ENCODE data around the gene TAF15. TPM values are rescaled to one million over a fixed set of nuclear protein-coding genes. Genes with fewer than 3 reads are reported as not detected.

Gene TAF15
- total and polyA plus RNA-seq, 2 donors (not counting 1 experiment from before 2014, with no cell fraction given) = 51.0 to 246 TPM

DNA sequence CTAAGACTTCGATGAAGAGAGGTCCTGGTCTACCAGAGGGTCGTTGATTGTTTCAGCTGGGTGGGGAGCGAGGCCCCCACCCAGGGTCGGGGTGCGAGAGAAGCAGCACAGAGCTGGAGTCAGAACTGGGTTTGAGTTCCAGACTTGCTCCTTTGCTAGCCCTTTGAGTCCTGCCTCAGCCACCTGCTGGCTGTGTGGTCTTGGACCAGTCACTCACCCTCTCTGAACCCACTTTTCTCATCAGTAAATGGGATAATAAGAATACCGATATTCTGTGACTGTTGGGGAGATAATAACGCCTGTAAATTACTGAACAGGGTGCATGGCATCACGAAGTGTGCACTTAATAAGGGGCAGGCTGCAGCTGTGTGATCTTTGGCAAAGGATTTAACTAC is 13.4 kb upstream of the TAF15 start:
- CTCF ChIA-PET = interaction anchor here (0.8 to 7.0 kb wide), 4 partner anchors 8 to 31 kb away, joined by 3 to 62 read pairs (median 4); no protein-coding TSS in a partner anchor
- Mint-ChIP-seq H3K27me3 (peaks cover 41% of the 10 kb centered on the region), H3K27ac (no peak overlapping the region), H3K4me3 (peak overlapping the region; percentile 86), H3K9me3 (ENCODE audit: insufficient read depth) (no peaks in the 10 kb centered on the region), H3K4me1 (peaks cover 22% of the 10 kb centered on the region)
- no peaks in the 10 kb centered on the region for H3K9me3 ChIP-seq (ENCODE audit: control extremely low read depth in 1 of 3, control insufficient read depth in 2 of 3, insufficient read depth in 1 of 3, low read length in 2 of 3)
- no peaks in the 10 kb centered on the region for H3K79me2 ChIP-seq (ENCODE audit: control insufficient read depth, insufficient read depth, low read length)
- H3K36me3 ChIP-seq (replicated peaks in 1 of 2; ENCODE audit: control extremely low read depth in 1 of 2, control insufficient read depth in 1 of 2, extremely low read depth in 1 of 2, insufficient read depth in 2 of 2, low read length in 1 of 2) = no peaks in the 10 kb centered on the region
- peaks cover 0 to 69% (median 31%) of the 10 kb centered on the region in 4 experiments for H3K27me3 ChIP-seq (replicated peaks in 1 of 4; ENCODE audit: control extremely low read depth in 1 of 4, control insufficient read depth in 3 of 4, insufficient read depth in 4 of 4, low read length in 3 of 4)
- intact Hi-C loops (cut with micrococcal nuclease) = no loop called here
- 40% methylated on average over 8 of the region's 8 CpGs for WGBS (ENCODE audit: insufficient coverage)
- no peaks in the 10 kb centered on the region for H4K20me1 ChIP-seq (ENCODE audit: control insufficient read depth, insufficient read depth, low read length, poor library complexity, severe bottlenecking)
- peak overlapping the region; percentile 62 for H3K9ac ChIP-seq (ENCODE audit: low read length)
- POLR2A ChIA-PET = interaction anchor here (0.6 to 2.8 kb wide), 3 partner anchors 9 to 76 kb away, joined by 3 to 11 read pairs (median 6); partner anchors contain the start of gene TAF15
- H3K27ac ChIP-seq (ENCODE audit: low read length in 2 of 2) = no peak overlapping the region
- DNase-seq (no peak), ATAC-seq (ENCODE audit: low read depth) (no peak)
- TF ChIP-seq EZH2 (IDR thresholded peaks at IDR 0.05; ENCODE audit: borderline replicate concordance, insufficient read depth, low read depth, low read length, poor library complexity, severe bottlenecking) = no peak
- TF ChIP-seq, protein P1, sequence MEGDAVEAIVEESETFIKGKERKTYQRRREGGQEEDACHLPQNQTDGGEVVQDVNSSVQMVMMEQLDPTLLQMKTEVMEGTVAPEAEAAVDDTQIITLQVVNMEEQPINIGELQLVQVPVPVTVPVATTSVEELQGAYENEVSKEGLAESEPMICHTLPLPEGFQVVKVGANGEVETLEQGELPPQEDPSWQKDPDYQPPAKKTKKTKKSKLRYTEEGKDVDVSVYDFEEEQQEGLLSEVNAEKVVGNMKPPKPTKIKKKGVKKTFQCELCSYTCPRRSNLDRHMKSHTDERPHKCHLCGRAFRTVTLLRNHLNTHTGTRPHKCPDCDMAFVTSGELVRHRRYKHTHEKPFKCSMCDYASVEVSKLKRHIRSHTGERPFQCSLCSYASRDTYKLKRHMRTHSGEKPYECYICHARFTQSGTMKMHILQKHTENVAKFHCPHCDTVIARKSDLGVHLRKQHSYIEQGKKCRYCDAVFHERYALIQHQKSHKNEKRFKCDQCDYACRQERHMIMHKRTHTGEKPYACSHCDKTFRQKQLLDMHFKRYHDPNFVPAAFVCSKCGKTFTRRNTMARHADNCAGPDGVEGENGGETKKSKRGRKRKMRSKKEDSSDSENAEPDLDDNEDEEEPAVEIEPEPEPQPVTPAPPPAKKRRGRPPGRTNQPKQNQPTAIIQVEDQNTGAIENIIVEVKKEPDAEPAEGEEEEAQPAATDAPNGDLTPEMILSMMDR (IDR thresholded peaks at IDR 0.05) = no peak
- peak overlapping the region; percentile 91 for H3K4me2 ChIP-seq (replicated peaks; ENCODE audit: low read depth, low read length, poor library complexity, severe bottlenecking)
- peak overlapping the region in 4 of 5 experiments; percentile 8 to 61 (median 56) for H3K4me3 ChIP-seq (ENCODE audit: control extremely low read depth in 1 of 5, extremely low read depth in 1 of 5, insufficient read depth in 1 of 5, low read depth in 2 of 5, low read length in 4 of 5)
- peak overlapping the region; percentile 67 for H2AFZ ChIP-seq (ENCODE audit: insufficient read depth, low read depth, low read length, poor library complexity, severe bottlenecking)
- H3K4me1 ChIP-seq (ENCODE audit: control insufficient read depth in 2 of 2, insufficient read depth in 2 of 2, low read length in 2 of 2) = peaks cover 17 to 20% of the 10 kb centered on the region in 2 donors

DNA sequence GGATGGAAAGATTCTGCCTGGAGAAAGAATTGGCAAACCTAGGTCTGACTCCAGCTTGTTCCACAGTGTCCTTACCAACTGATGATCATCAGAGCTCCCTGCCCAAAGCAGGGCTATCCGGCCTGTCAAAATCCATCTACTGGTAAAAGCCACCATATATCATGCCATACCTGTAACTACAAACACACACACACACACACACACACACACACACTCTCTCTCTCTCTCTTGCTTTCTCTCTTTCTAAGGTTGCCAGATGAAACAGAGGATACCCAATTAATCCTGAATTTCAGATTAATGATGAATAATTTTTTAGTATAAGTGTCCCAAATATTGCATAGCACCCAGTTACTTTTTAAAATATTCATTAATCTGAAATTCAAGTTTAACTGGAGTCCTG is 12.3 kb upstream of the TAF15 start:
- no peak overlapping the region for H3K27ac Mint-ChIP-seq
- peaks cover 36% of the 10 kb centered on the region for H3K27me3 Mint-ChIP-seq

More for the DNA sequence above, 12.3 kb upstream of the TAF15 start:
- CTCF ChIA-PET = interaction anchor here (1.1 to 7.0 kb wide), 3 partner anchors 12 to 37 kb away, joined by 3 to 62 read pairs (median 9); partner anchors contain the start of gene TAF15
- Histone ChIP-seq H3K27ac (ENCODE audit: low read length in 2 of 2) (no peak overlapping the region), H3K4me2 (replicated peaks; ENCODE audit: low read depth, low read length, poor library complexity, severe bottlenecking) (no peak overlapping the region), H3K9me3 (ENCODE audit: control extremely low read depth in 1 of 3, control insufficient read depth in 2 of 3, insufficient read depth in 1 of 3, low read length in 2 of 3) (no peaks in the 10 kb centered on the region), H3K4me1 (ENCODE audit: control insufficient read depth in 2 of 2, insufficient read depth in 2 of 2, low read length in 2 of 2) (peaks cover 28 to 30% of the 10 kb centered on the region in 2 donors), H2AFZ (ENCODE audit: insufficient read depth, low read depth, low read length, poor library complexity, severe bottlenecking) (no peak overlapping the region), H3K4me3 (ENCODE audit: control extremely low read depth in 1 of 5, extremely low read depth in 1 of 5, insufficient read depth in 1 of 5, low read depth in 2 of 5, low read length in 4 of 5) (no peak overlapping the region), H3K36me3 (replicated peaks in 1 of 2; ENCODE audit: control extremely low read depth in 1 of 2, control insufficient read depth in 1 of 2, extremely low read depth in 1 of 2, insufficient read depth in 2 of 2, low read length in 1 of 2) (no peaks in the 10 kb centered on the region), H3K79me2 (ENCODE audit: control insufficient read depth, insufficient read depth, low read length) (no peaks in the 10 kb centered on the region), H3K27me3 (replicated peaks in 1 of 4; ENCODE audit: control extremely low read depth in 1 of 4, control insufficient read depth in 3 of 4, insufficient read depth in 4 of 4, low read length in 3 of 4) (peaks cover 0 to 61% (median 31%) of the 10 kb centered on the region in 4 experiments), H4K20me1 (ENCODE audit: control insufficient read depth, insufficient read depth, low read length, poor library complexity, severe bottlenecking) (no peaks in the 10 kb centered on the region), H3K9ac (ENCODE audit: low read length) (no peak overlapping the region)
- WGBS (ENCODE audit: insufficient coverage) = 82% methylated on average over 1 of the region's 1 CpG
- POLR2A ChIA-PET = interaction anchor here (0.6 to 2.8 kb wide), 4 partner anchors 12 to 691 kb away, joined by 3 to 6 read pairs (median 4); partner anchors contain the start of gene TAF15
- Mint-ChIP-seq H3K4me1 (peaks cover 32% of the 10 kb centered on the region), H3K4me3 (peak overlapping the region; percentile 7), H3K9me3 (ENCODE audit: insufficient read depth) (no peaks in the 10 kb centered on the region)
- DNase-seq (no peak), ATAC-seq (ENCODE audit: low read depth) (no peak)
- TF ChIP-seq EZH2 (IDR thresholded peaks at IDR 0.05; ENCODE audit: borderline replicate concordance, insufficient read depth, low read depth, low read length, poor library complexity, severe bottlenecking) = no peak
- TF ChIP-seq, protein P1 (IDR thresholded peaks at IDR 0.05) = no peak
- intact Hi-C loops (cut with micrococcal nuclease) = no loop called here

All from B cell (primary cell).